GM23248 (cell line): ENCODE results near the gene GRK3.

Experiments used
- EZH2 ChIP-seq: fragments of 200-600 bp; sonication (generic); IDR thresholded peaks from 2 replicates; pipeline ENCODE4 v1.6.1; 2018; ENCODE audit warnings: antibody characterized with exemption, mild to moderate bottlenecking; ENCODE audit not compliant: insufficient read depth, poor library complexity, severe bottlenecking
- EZH2phosphoT487 ChIP-seq: fragments of 200-600 bp; sonication (generic); IDR thresholded peaks from 2 replicates; pipeline ENCODE4 v1.6.1; 2018; ENCODE audit warnings: antibody characterized with exemption, moderate library complexity, mild to moderate bottlenecking, low read depth; ENCODE audit not compliant: insufficient read depth

DNA sequence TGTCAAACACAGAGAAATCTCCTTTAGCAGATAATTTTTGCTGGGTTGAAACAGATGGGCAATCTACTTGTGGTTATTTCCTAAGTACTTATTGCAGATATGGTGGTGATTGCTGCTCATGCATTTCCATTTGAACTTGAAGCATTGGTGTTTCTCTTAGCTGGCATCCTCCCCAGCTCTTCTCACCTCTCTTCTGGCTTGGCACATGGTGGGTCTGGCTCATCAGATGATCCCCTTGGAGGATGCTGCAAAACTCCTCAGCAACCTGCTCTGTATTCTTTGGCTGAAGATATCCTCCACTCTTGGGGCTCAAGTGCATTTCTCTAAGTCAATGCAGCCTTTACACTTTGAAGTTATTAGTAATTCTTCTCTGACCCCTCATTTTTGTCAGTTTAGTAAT is 90.2 kb downstream of the GRK3 start:
- TF ChIP-seq EZH2 (no peak), EZH2phosphoT487 (no peak)
